HL-60 (cell line): ENCODE data around the gene CRIP2.

Experiments used
- CTCF ChIP-seq: IDR thresholded peaks from one replicate; pipeline ENCODE4 v1.5.1; 2011; ENCODE audit warnings: low read length, control low read depth, inconsistent platforms; ENCODE audit not compliant: insufficient read depth
- GABPA ChIP-seq: IDR thresholded peaks from 2 replicates; pipeline ENCODE4 v1.6.1; 2012; ENCODE audit warnings: low read depth
- REST ChIP-seq: IDR thresholded peaks from 2 replicates; pipeline ENCODE4 v1.6.1; 2012; ENCODE audit warnings: low read depth; ENCODE audit not compliant: insufficient replicate concordance

GRCh38 chr14:105444859-105445258 is 29.8 kb upstream of the CRIP2 start:
- TF ChIP-seq REST = no peak
- TF ChIP-seq GABPA = no peak
- TF ChIP-seq CTCF = no peak
